ENCODE measurements around the gene PLAC8L1.

Gene PLAC8L1

GRCh38 chr5:146068206-146068605 is 37.2 kb downstream of the PLAC8L1 start:
- TF ChIP-seq, protein P1, sequence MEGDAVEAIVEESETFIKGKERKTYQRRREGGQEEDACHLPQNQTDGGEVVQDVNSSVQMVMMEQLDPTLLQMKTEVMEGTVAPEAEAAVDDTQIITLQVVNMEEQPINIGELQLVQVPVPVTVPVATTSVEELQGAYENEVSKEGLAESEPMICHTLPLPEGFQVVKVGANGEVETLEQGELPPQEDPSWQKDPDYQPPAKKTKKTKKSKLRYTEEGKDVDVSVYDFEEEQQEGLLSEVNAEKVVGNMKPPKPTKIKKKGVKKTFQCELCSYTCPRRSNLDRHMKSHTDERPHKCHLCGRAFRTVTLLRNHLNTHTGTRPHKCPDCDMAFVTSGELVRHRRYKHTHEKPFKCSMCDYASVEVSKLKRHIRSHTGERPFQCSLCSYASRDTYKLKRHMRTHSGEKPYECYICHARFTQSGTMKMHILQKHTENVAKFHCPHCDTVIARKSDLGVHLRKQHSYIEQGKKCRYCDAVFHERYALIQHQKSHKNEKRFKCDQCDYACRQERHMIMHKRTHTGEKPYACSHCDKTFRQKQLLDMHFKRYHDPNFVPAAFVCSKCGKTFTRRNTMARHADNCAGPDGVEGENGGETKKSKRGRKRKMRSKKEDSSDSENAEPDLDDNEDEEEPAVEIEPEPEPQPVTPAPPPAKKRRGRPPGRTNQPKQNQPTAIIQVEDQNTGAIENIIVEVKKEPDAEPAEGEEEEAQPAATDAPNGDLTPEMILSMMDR (IDR thresholded peaks at IDR 0.05; ENCODE audit: low read depth, low read length, poor library complexity, severe bottlenecking), result no peak
- TF ChIP-seq EZH2phosphoT487 (IDR thresholded peaks at IDR 0.05; ENCODE audit: borderline replicate concordance, low read length), result no peak
- no peaks in the 10 kb centered on the region for H3K4me1 ChIP-seq (ENCODE audit: control insufficient read depth, low read length)
- H3K27me3 ChIP-seq (ENCODE audit: control insufficient read depth, low read length), result 0 out of 2 replicates have a peak, but pooled peaks cover 4% of the 10 kb centered on the region
- no peaks in the 10 kb centered on the region for H4K20me1 ChIP-seq (ENCODE audit: control insufficient read depth, insufficient read depth, low read depth, low read length)
- H3K4me2 ChIP-seq (ENCODE audit: low read length), result no peak overlapping the region
- H3K36me3 ChIP-seq (ENCODE audit: control insufficient read depth, low read length), result no peaks in the 10 kb centered on the region
- H3K27ac ChIP-seq (ENCODE audit: low read depth, low read length), result no peak overlapping the region
- H3K79me2 ChIP-seq (ENCODE audit: control insufficient read depth, low read length), result no peaks in the 10 kb centered on the region
- no peaks in the 10 kb centered on the region for H3K9me2 ChIP-seq (replicated peaks; ENCODE audit: control insufficient read depth, low read length)
- H3F3A ChIP-seq (ENCODE audit: control insufficient read depth, insufficient read depth), result no peaks in the 10 kb centered on the region
- H3K9me3 ChIP-seq (ENCODE audit: control insufficient read depth, insufficient read depth, low read length), result no peaks in the 10 kb centered on the region
- no peak overlapping the region for H3K4me3 ChIP-seq (ENCODE audit: low read length)

- H3K4me2 ChIP-seq (ENCODE audit: low read length), result no peak overlapping the region
- no peaks in the 10 kb centered on the region for H3K4me1 ChIP-seq (ENCODE audit: control insufficient read depth, low read length)
- H3K4me3 ChIP-seq (ENCODE audit: low read length), result no peak overlapping the region
- no peaks in the 10 kb centered on the region for H3K36me3 ChIP-seq (ENCODE audit: control insufficient read depth, low read length)
- no peaks in the 10 kb centered on the region for H3F3A ChIP-seq (ENCODE audit: control insufficient read depth, insufficient read depth)
- H3K27ac ChIP-seq (ENCODE audit: low read depth, low read length), result no peak overlapping the region
- no peaks in the 10 kb centered on the region for H4K20me1 ChIP-seq (ENCODE audit: control insufficient read depth, insufficient read depth, low read depth, low read length)
- no peaks in the 10 kb centered on the region for H3K9me3 ChIP-seq (ENCODE audit: control insufficient read depth, insufficient read depth, low read length)
- H3K9me2 ChIP-seq (replicated peaks; ENCODE audit: control insufficient read depth, low read length), result no peaks in the 10 kb centered on the region
- H3K79me2 ChIP-seq (ENCODE audit: control insufficient read depth, low read length), result no peaks in the 10 kb centered on the region
- H3K27me3 ChIP-seq (ENCODE audit: control insufficient read depth, low read length), result 0 out of 2 replicates have a peak, but pooled peaks cover 2% of the 10 kb centered on the region
- TF ChIP-seq, protein P1 (IDR thresholded peaks at IDR 0.05; ENCODE audit: low read depth, low read length, poor library complexity, severe bottlenecking), result no peak
- TF ChIP-seq EZH2phosphoT487 (IDR thresholded peaks at IDR 0.05; ENCODE audit: borderline replicate concordance, low read length), result no peak
These were observed 38.4 kb downstream of the PLAC8L1 start for GRCh38 chr5:146066968-146067367.

DNA sequence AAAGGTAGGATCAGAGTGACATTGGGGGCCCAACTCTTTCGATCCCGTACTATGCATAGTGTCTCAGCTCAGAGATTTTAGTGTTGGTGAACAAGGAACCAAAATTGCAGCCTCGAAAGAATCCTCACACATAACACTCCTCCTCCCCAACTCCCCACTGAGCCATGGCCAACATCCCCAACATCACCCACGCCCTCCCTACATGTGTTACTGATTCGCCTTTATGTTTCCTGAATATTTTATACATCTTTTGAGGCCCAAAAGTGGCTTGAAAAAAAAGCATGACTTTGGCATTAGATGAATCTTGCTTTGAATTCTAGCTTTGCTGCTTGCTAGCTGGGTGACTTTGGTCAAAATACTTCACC is 45.2 kb downstream of the PLAC8L1 start:
- no peaks in the 10 kb centered on the region for H3K36me3 ChIP-seq (ENCODE audit: control insufficient read depth, low read length)

More for the DNA sequence above, 45.2 kb downstream of the PLAC8L1 start:
- Histone ChIP-seq H3K4me1 (ENCODE audit: control insufficient read depth, low read length) (no peaks in the 10 kb centered on the region), H3F3A (ENCODE audit: control insufficient read depth, insufficient read depth) (no peaks in the 10 kb centered on the region), H3K27ac (ENCODE audit: low read depth, low read length) (no peak overlapping the region), H3K27me3 (ENCODE audit: control insufficient read depth, low read length) (peaks cover 7% of the 10 kb centered on the region), H3K9me2 (replicated peaks; ENCODE audit: control insufficient read depth, low read length) (no peaks in the 10 kb centered on the region), H3K9me3 (ENCODE audit: control insufficient read depth, insufficient read depth, low read length) (no peaks in the 10 kb centered on the region), H4K20me1 (ENCODE audit: control insufficient read depth, insufficient read depth, low read depth, low read length) (no peaks in the 10 kb centered on the region), H3K79me2 (ENCODE audit: control insufficient read depth, low read length) (no peaks in the 10 kb centered on the region), H3K4me3 (ENCODE audit: low read length) (no peak overlapping the region), H3K4me2 (ENCODE audit: low read length) (no peak overlapping the region)
- no peak for TF ChIP-seq EZH2phosphoT487 (IDR thresholded peaks at IDR 0.05; ENCODE audit: borderline replicate concordance, low read length)
- TF ChIP-seq, protein P1 (IDR thresholded peaks at IDR 0.05; ENCODE audit: low read depth, low read length, poor library complexity, severe bottlenecking), result no peak

Data from DOHH2 (cell line).